Embryonic facial prominence (tissue), 1 donor: ENCODE results near the gene CSMD2.

Experiments
- DNase-seq: peaks from one replicate; pipeline ENCODE4 v3.0.0-alpha.2; 2016; ENCODE audit errors: extremely low spot score

Gene CSMD2

DNA sequence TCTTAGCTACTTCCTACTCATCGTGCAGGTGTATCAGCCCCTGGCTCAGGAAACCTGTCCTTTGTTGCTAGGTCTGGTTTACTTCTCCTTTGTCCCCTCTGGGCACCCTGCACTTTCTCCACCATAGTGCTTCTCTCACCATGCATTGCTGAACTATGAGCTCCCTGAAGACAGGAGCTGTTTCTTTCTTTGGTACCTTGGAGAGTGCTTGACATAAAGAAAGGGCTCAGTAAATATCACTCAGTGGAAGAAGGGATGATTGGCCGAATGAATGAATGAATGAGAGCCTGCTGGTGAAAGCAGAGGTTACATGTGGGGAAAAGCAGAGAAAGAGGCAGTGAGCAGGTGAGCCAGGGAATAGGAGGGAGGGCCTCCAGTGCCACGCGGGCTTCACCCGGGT, 310.9 kb downstream of the CSMD2 start:
- no peak for DNase-seq

- DNase-seq: no peak
These were observed 311.6 kb downstream of the CSMD2 start for GRCh38 chr1:33853431-33853830.

- DNase-seq: no peak
These were observed 312.3 kb downstream of the CSMD2 start for GRCh38 chr1:33852711-33853110.

- DNase-seq: no peak
These were observed 314.5 kb downstream of the CSMD2 start for GRCh38 chr1:33850481-33850880.

DNA sequence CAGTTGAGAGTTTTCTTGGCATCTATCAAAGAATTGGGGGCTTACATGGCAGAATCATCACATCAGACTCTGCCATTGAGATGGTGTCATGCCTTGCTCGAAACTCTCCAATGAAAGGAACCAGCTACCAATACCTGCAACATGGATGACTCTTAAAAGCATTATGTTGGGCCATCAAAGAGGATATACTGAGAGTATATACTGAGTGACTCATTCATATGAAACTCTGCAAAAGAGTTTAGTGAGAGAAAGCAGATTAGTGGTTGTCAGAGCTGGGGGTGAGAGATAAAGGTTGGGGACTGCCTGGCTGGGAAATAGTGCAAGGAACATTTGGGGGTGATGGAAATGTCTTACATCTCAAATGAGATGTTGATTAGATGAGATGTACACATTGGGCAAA, 315.8 kb downstream of the CSMD2 start:
- DNase-seq: no peak

GRCh38 chr1:33848205-33848937, 316.7 kb downstream of the CSMD2 start:
- DNase-seq: no peak

DNA sequence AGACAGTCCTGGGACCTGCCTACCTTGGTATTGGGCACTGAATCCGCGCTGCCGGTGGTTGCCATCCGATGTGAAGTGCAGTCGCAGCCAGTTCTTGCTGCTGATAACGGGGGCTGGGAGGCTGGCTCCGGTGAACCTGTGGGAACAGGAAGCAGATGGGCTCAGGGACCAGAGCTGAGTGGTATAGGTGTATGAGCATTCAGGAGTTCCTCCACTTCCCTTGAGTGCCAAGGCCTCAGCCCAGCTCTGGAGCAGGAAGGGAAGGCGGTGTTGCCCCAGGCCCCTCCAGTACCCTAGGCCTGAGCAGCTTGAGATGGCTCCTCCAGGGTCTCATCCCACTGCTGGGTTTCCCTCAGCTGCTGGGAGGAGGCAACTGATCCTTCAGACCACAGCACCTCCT, 318.2 kb downstream of the CSMD2 start:
- DNase-seq: no peak

DNA sequence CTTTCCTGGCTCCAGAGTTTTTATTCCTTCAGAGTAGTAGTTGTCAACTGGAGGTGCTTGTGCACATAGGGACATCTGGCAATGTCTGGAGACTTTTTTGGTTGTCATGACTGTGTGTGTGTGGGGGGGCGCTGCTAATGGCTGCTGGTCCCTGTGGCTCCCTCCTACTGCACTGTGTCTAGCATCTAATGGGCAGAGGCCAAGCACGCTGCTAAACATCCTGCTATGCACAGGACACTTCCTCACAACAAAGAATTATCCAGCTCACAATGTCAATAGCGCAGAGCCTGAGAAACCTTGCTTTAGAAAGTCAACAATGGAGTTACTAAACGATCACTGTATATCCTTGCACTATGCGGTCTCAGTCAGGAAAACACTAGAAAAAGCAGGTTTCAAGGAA, 320.9 kb downstream of the CSMD2 start:
- no peak for DNase-seq

DNA sequence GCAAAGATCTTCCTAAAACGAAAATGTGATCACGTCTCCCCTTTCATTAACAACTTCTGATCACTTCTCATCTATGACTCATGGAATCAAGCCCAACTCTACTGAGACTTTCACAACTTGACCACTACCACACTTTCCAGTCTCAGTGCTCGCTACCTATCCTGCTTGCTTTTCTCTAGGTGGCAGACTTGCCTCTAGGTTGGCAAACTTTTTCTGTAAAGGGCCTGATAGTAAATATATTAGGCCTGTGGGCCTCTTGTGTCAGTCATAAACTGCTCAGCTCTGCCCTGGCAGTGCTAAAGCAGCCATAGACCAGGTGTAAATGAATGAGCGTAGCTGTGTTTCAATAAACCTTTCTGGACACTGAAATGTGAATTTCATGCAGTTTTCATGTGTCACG, 322.7 kb downstream of the CSMD2 start:
- DNase-seq: no peak

DNA sequence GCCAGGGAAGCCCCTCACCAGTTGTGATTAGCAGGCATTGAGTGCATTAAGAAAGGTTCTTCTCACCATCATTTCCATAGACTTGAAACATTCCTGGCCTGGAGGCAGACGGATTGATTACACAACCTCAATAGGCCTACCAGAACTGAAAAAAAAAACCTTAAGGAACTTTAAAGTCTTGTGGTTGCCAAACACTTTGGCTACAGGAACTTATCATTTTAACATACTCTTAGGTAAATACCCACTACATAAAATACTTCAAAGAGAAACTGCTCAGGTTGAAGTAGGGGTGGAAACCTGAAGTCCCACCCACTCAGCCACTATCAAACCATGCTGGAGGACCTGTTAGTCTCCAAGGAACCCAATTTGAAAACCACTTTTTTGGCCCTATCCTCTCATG, 323.5 kb downstream of the CSMD2 start:
- DNase-seq: no peak

- no peak for DNase-seq
These were observed 327.4 kb downstream of the CSMD2 start for GRCh38 chr1:33837635-33838034.

DNA sequence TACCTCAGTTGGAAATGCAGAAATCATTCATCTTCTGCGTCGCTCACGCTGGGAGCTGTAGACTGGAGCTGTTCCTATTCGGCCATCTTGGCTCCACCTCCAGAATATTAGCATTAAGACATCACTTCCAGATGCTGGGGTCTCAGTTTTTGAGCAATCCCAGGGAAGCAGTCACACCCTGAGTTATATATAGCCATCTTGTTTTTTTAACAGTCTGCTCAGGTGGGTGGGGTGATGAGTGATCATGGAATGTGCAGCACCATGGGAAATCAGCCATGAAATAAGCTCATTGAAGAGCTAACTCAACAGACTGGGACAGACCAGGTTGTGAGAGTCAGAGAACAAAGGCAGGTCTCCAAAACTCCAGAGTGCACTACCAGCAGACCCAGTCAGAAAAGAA, 328.1 kb downstream of the CSMD2 start:
- no peak for DNase-seq

GRCh38 chr1:33828654-33829053, 336.4 kb downstream of the CSMD2 start:
- DNase-seq: no peak

DNA sequence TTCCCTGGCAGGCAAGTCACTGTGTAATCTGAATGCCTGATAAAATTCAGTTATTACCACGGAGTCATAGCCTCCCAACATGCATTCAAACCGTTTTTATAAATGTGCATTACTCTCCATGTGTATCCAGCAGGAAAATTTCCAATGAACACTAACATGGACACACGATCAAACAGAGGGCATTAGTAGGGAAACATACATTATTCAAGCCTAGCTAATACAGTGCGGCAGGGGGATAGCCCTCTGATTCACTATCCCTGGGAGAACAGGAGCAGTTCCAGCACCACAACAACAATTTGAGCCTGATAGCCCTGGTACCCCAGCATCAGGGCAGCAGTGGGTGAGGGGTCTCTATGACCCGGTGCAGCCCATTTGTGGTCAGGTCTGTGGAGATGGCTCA, 337.0 kb downstream of the CSMD2 start:
- no peak for DNase-seq

DNA sequence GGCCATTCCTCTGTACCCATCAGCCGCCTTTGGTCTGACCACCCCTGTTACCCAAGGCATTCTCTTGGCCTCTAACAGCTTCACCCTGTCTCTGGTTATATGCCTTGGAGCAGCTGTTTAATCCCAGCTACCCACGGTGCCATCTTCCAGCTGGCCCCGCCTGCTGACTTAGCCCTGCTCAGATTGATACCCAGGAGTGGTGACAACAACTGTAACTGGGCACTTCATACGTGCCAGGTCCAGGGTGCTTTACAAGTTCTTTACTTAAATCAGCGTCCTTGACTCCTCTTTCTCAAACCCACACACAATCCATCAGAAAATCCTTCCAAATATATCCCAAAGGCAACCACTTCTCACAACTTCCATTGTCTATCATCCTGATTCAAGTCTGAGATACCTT, 338.3 kb downstream of the CSMD2 start:
- DNase-seq: no peak

- no peak for DNase-seq
These were observed 338.7 kb downstream of the CSMD2 start for GRCh38 chr1:33826311-33826710.

- DNase-seq: no peak
These were observed 339.5 kb downstream of the CSMD2 start for GRCh38 chr1:33825506-33825905.

GRCh38 chr1:33824971-33825370, 340.1 kb downstream of the CSMD2 start:
- DNase-seq: no peak

- DNase-seq: no peak
These were observed 340.7 kb downstream of the CSMD2 start for GRCh38 chr1:33824321-33824720.

- DNase-seq: no peak
These were observed 341.2 kb downstream of the CSMD2 start for GRCh38 chr1:33823830-33824229.

DNA sequence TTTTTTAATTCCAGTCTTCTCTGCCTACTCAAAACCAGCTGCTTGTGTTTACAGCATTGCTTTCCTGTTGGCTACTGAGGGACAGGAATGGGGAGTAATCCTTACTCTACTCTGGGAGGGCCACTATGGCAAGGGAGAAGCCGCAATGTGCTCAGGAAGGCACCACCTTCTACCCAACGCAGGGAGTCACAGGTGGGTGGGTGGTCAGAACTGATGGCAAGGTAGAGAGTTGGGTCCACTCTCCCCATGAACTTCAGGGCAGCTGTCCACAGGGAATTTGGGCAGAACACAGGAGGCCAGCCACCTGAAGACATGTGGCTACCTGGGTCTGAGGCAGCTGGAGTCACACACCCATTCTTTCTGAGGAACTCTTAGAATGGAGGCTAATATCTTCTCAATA, 341.6 kb downstream of the CSMD2 start:
- DNase-seq: no peak

GRCh38 chr1:33822396-33822795, 342.6 kb downstream of the CSMD2 start:
- no peak for DNase-seq

DNA sequence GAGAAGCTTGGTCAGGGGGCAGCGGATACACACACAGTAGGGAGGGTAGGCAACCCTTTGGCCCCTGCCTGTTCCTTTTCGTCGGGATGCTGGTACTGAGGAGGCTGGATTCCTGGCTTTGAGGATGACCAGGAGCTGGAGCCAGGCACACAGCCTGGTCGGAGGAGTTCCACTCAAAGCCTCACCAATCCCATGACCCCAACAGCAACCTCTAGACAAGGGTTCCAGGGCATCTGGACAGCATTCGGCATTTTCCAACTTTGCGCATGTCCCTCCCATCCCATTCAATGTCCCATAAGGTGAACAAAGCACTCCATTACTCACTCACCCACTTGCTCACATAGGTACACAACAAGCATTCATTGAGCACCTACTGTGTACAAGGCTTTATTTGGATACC, 343.7 kb downstream of the CSMD2 start:
- no peak for DNase-seq

- no peak for DNase-seq
These were observed 344.2 kb downstream of the CSMD2 start for GRCh38 chr1:33820804-33821203.
